ENCODE measurements around the gene ZNF324B.
"Not testable (repeated sequence)": the region's sequence is repeated elsewhere in the genome, so short reads cannot be mapped to it uniquely, and the experiment has no call there.

The ZNF324B gene

DNA sequence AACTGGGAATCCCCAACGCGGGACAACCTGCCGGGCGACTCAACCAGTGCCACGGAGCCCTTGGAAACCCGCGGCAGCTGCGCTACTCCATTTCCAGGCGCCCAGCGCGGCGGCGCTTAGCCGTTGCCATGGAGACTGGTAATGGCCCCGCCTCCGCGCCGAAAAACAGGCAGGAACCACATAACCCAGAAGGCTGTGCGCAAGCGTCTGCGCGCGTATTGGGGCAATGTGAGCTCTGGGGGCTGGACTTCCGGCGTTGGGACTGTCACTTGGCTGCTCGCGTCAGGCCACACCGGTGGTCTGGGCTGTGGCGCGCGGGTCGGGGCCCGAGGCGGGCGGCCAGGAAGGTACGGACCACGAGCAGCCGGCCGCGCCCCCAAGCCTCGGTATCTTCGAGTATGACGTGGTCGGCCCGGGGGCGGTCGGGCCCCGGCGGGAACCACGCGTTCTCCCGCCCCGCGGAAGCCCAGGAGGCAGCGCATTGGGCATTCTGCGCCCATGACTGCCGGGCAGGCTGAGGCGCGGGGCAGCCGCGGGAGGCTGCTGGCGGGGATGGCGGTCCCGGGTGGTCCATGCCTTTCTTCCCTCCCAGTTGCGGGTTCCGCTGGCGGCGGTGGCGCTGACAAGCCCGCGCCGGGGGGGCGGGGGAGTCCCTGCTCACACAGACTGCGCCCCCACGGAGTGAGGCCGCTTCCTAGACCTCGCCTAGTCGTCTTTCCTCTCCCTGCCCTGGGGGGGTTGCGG lies at the start of gene ZNF324B:
Gene ZNF324B, plus strand, starts transcription at position 265 of the 744 bp plus-strand sequence. CDS start 2,080 bp downstream, outside the sequence.
- peak within 1 kb of the TSS; percentile 40 for H3K4me3 ChIP-seq (ENCODE audit: low read depth, low read length)
- TF ChIP-seq, protein P1, sequence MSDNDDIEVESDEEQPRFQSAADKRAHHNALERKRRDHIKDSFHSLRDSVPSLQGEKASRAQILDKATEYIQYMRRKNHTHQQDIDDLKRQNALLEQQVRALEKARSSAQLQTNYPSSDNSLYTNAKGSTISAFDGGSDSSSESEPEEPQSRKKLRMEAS (IDR thresholded peaks at IDR 0.05; ENCODE audit: low read depth, low read length), result peak; percentile 67
- TF ChIP-seq POLR2A (IDR thresholded peaks at IDR 0.05; ENCODE audit: extremely low read depth, insufficient read length), result peak; percentile 66
- peak; percentile 52 for TF ChIP-seq MYC (IDR thresholded peaks at IDR 0.05; ENCODE audit: low read depth, low read length)
- TF ChIP-seq, protein P2, sequence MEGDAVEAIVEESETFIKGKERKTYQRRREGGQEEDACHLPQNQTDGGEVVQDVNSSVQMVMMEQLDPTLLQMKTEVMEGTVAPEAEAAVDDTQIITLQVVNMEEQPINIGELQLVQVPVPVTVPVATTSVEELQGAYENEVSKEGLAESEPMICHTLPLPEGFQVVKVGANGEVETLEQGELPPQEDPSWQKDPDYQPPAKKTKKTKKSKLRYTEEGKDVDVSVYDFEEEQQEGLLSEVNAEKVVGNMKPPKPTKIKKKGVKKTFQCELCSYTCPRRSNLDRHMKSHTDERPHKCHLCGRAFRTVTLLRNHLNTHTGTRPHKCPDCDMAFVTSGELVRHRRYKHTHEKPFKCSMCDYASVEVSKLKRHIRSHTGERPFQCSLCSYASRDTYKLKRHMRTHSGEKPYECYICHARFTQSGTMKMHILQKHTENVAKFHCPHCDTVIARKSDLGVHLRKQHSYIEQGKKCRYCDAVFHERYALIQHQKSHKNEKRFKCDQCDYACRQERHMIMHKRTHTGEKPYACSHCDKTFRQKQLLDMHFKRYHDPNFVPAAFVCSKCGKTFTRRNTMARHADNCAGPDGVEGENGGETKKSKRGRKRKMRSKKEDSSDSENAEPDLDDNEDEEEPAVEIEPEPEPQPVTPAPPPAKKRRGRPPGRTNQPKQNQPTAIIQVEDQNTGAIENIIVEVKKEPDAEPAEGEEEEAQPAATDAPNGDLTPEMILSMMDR (IDR thresholded peaks at IDR 0.05; ENCODE audit: low read depth, low read length), result no peak
- peak; percentile 95 for DNase-seq (ENCODE audit: low read depth)

DNA sequence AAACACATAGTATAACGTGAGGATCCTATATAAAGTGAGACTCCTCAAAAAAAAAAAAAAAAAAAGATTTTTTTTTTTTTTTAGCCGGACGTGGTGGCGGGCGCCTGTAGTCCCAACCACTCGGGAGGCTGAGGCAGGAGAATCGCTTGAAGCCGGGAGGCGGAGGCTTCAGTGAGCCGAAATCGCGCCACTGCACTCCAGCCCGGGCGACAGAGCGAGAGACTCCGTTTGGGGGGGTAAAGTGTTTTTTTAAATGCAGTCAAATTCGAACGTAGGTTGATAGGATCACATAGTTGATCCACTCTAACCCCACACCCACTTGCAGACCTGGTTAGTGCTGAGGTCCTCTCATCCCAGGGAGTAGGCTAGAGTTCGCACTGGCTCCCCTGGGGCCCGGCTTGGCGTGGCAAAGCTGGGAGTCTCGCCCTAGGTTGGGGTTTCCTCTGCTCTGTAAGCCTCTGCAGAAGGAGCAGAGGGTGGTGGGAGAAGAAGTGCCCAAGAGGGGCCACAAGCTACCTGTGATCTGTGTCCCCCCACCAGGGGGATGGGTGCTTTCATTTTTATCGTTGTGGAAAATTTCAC lies 49.5 kb upstream of the ZNF324B start:
- TF ChIP-seq MYC (IDR thresholded peaks at IDR 0.05; ENCODE audit: low read depth, low read length), result no peak
- TF ChIP-seq, protein P2 (IDR thresholded peaks at IDR 0.05; ENCODE audit: low read depth, low read length), result no peak
- TF ChIP-seq, protein P1 (IDR thresholded peaks at IDR 0.05; ENCODE audit: low read depth, low read length), result no peak
- no peak for TF ChIP-seq POLR2A (IDR thresholded peaks at IDR 0.05; ENCODE audit: extremely low read depth, insufficient read length)

DNA sequence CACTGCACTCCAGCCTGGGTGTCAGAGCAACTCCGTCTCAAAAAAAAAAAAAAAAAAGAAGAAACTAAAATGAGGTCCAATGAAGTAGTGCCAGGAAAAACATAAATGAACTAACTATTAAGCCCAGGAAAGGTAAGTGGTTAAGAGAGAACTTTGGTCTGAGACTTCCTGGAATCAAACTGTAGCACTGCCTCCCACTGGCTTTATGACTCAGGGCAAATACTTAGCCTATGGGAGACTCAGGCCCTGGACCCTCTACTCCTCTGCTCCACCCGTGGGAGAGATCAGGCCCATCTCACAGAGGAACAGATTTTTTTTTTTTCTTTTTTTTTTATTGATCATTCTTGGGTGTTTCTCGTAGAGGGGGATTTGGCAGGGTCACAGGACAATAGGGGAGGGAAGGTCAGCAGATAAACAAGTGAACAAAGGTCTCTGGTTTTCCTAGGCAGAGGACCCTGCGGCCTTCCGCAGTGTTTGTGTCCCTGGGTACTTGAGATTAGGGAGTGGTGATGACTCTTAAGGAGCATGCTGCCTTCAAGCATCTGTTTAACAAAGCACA lies 47.4 kb upstream of the ZNF324B start:
- peak; percentile 45 for DNase-seq (ENCODE audit: low read depth)
- not testable (repeated sequence) for H3K4me3 ChIP-seq (ENCODE audit: low read depth, low read length)

More for the DNA sequence above, 49.5 kb upstream of the ZNF324B start:
- H3K4me3 ChIP-seq (ENCODE audit: low read depth, low read length), result peak overlapping the region; percentile 70
- DNase-seq (ENCODE audit: low read depth), result no peak

DNA sequence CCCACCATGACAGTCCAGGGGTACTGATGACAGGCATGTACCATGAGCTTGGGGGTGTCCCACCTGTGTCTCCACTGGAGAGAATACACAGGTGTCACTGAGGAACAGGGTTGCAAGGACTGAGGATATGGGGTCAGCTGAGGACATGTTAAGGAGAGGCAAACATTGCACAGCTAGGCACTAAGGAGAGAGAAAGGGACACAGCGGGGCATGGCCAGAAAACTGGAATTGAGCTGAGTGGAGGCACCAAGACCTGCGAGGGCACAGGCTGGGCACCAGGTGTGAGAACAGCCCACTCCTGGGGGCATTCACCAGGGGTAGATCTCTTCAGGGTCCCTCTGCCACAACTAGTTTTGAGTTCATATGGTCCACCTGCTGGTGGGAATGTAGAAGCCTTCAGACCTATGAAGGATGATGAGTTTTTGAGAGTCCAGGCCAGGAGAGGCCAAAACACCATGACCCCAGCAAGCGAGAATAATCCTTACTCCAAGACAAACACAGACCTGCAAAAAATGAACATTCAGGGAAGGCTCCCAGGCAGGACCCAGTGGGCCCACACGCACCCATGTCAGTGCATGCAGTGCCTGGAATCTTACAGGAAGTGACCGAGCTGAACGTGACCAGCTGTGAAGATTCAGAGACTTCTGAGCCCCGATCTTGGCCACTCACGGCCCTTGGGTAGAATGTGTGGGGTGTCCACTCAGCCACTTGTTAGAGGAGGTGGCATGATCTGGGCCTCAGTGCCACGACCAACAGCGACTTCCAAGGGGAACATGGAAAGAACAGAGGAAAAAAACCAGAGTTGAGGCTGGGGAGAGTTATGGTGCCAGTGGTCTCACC lies 44.4 kb upstream of the ZNF324B start:
- peak; percentile 47 for DNase-seq (ENCODE audit: low read depth)
- peak overlapping the region; percentile 69 for H3K4me3 ChIP-seq (ENCODE audit: low read depth, low read length)
- TF ChIP-seq, protein P2 (IDR thresholded peaks at IDR 0.05; ENCODE audit: low read depth, low read length), result peak; percentile 23
- TF ChIP-seq MYC (IDR thresholded peaks at IDR 0.05; ENCODE audit: low read depth, low read length), result no peak

DNA sequence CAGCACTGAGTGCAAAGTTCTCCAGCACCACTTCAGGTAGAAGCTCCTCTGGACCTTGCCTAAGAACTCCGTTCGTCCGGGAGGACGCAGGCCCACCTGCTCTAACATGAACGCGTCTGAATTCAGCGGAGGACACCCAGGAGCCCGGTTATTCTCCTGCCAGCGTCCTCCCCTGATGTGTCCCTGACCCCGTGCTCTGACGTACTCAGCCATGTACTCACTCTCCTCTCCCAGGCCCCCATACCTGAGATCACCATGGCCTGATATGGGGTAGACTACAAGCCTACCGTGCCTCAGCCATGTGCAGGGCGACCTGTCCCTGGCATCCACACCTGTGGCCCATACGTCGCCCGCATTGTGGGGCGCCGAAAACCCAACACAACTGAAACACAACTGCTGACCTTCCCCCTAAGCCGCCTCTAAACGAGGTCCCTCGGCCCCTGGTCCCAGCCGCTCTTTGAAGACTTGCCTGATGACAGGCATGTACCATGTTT lies 43.7 kb upstream of the ZNF324B start:
- no peak for DNase-seq (ENCODE audit: low read depth)
- H3K4me3 ChIP-seq (ENCODE audit: low read depth, low read length), result peak overlapping the region; percentile 69
- TF ChIP-seq, protein P1 (IDR thresholded peaks at IDR 0.05; ENCODE audit: low read depth, low read length), result peak; percentile 11; the same call in 1 of the 2 replicates
- no peak for TF ChIP-seq POLR2A (IDR thresholded peaks at IDR 0.05; ENCODE audit: extremely low read depth, insufficient read length)
- TF ChIP-seq, protein P2 (IDR thresholded peaks at IDR 0.05; ENCODE audit: low read depth, low read length), result no peak
